ENCODE data around the gene ATG9A. TPM values are rescaled to one million over a fixed set of nuclear protein-coding genes. Genes with fewer than 3 reads are reported as not detected.

ATG9A gene
- total RNA-seq, 1 donor from 2014 or later, result 62.4 TPM

- intact Hi-C loops (cut with DNase I), result no loop called here
- no peaks in the 10 kb centered on the region for H3K27me3 ChIP-seq
- TF ChIP-seq POLR2A (IDR thresholded peaks at IDR 0.05) (no peak), POLR2AphosphoS5 (IDR thresholded peaks at IDR 0.05; ENCODE audit: insufficient read depth in 1 of 2, low read depth in 1 of 2) (no peak), CTCF (IDR thresholded peaks at IDR 0.05) (no peak)
- H3K36me3 ChIP-seq, result peaks cover 0 to 14% of the 10 kb centered on the region in 2 donors
- H3K4me1 ChIP-seq, result peaks cover 66% of the 10 kb centered on the region
- peak within 1 kb of the TSS; percentile 81 for H3K27ac ChIP-seq
- no peaks in the 10 kb centered on the region for H3K9me3 ChIP-seq
- peak within 1 kb of the TSS; percentile 69 to 82 for H3K4me3 ChIP-seq
- DNase-seq (ENCODE audit: extremely low spot score in 2 of 2), result no peak
Observed at GRCh38 chr2:219252900-219253752, 23.7 kb upstream of the ATG9A start, which contains the start of gene TUBA4B. Gene TUBA4B, plus strand, starts transcription at chr2:219253243. Its CDS starts 165 bp downstream, at chr2:219253408.

- Histone ChIP-seq H3K36me3 (peaks cover 0 to 14% of the 10 kb centered on the region in 2 donors), H3K27me3 (no peaks in the 10 kb centered on the region), H3K4me3 (peak overlapping the region; percentile 69 to 82), H3K27ac (peak overlapping the region; percentile 81), H3K4me1 (peaks cover 71% of the 10 kb centered on the region), H3K9me3 (no peaks in the 10 kb centered on the region)
- TF ChIP-seq POLR2A (IDR thresholded peaks at IDR 0.05) (no peak), POLR2AphosphoS5 (IDR thresholded peaks at IDR 0.05; ENCODE audit: insufficient read depth in 1 of 2, low read depth in 1 of 2) (no peak), CTCF (IDR thresholded peaks at IDR 0.05) (no peak)
- no peak for DNase-seq (ENCODE audit: extremely low spot score in 2 of 2)
- intact Hi-C loops (cut with DNase I), result no loop called here
Observed at GRCh38 chr2:219252570-219252899, 23.1 kb upstream of the ATG9A start.

DNA sequence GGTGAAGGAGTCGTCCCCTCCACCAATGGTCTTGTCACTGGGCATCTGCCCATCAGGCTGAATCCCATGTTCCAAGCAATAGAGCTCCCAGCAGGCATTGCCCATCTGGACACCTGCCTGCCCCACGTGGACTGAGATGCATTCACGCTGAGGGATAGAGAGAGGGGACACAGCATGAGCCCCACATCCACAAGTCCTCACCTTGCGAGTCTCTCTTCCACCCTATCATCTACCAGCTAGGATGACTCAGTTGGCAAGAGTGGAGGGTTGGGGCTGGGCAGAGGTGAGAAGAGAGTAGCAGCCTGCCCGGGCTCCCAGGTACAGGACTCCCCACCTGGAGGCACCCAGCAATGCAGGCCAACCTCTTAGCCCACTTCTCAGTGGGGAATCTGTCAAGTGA is 22.6 kb upstream of the ATG9A start:
- Histone ChIP-seq H3K36me3 (peaks cover 0 to 14% of the 10 kb centered on the region in 2 donors), H3K4me1 (peaks cover 75% of the 10 kb centered on the region), H3K9me3 (no peaks in the 10 kb centered on the region), H3K4me3 (peak overlapping the region; percentile 69 to 82), H3K27me3 (no peaks in the 10 kb centered on the region), H3K27ac (peak overlapping the region; percentile 81)
- TF ChIP-seq POLR2A (IDR thresholded peaks at IDR 0.05), result no peak
- no peak for DNase-seq (ENCODE audit: extremely low spot score in 2 of 2)
- intact Hi-C loops (cut with DNase I), result no loop called here

GRCh38 chr2:219251656-219252055 is 22.2 kb upstream of the ATG9A start:
- H3K27me3 ChIP-seq, result no peaks in the 10 kb centered on the region
- no peak for DNase-seq (ENCODE audit: extremely low spot score in 2 of 2)
- H3K4me1 ChIP-seq, result peaks cover 79% of the 10 kb centered on the region
- peaks cover 0 to 14% of the 10 kb centered on the region in 2 donors for H3K36me3 ChIP-seq
- TF ChIP-seq CTCF (IDR thresholded peaks at IDR 0.05), result no peak
- TF ChIP-seq POLR2AphosphoS5 (IDR thresholded peaks at IDR 0.05; ENCODE audit: insufficient read depth in 1 of 2, low read depth in 1 of 2), result no peak
- no peak for TF ChIP-seq POLR2A (IDR thresholded peaks at IDR 0.05)
- H3K9me3 ChIP-seq, result no peaks in the 10 kb centered on the region
- peak overlapping the region in 1 of 2 donors; percentile 69 for H3K4me3 ChIP-seq
- intact Hi-C loops (cut with DNase I), result no loop called here
- peak overlapping the region; percentile 81 for H3K27ac ChIP-seq

- Histone ChIP-seq H3K27me3 (no peaks in the 10 kb centered on the region), H3K9me3 (no peaks in the 10 kb centered on the region), H3K4me3 (no peak overlapping the region), H3K4me1 (peaks cover 90% of the 10 kb centered on the region), H3K27ac (peak overlapping the region; percentile 81), H3K36me3 (peaks cover 0 to 14% of the 10 kb centered on the region in 2 donors)
- no peak for DNase-seq (ENCODE audit: extremely low spot score in 2 of 2)
- intact Hi-C loops (cut with DNase I), result no loop called here
- no peak for TF ChIP-seq POLR2AphosphoS5 (IDR thresholded peaks at IDR 0.05; ENCODE audit: insufficient read depth in 1 of 2, low read depth in 1 of 2)
Observed at GRCh38 chr2:219250049-219250781, 20.8 kb upstream of the ATG9A start.

Measured in vagina (tissue), 2 donors.